Measurements from ENCODE around the gene RIT2.

Gene RIT2

GRCh38 chr18:43115076-43115921 is at the start of gene RIT2:
Gene RIT2 (minus strand): TSS chr18:43115685.
- no peak for DNase-seq

DNA sequence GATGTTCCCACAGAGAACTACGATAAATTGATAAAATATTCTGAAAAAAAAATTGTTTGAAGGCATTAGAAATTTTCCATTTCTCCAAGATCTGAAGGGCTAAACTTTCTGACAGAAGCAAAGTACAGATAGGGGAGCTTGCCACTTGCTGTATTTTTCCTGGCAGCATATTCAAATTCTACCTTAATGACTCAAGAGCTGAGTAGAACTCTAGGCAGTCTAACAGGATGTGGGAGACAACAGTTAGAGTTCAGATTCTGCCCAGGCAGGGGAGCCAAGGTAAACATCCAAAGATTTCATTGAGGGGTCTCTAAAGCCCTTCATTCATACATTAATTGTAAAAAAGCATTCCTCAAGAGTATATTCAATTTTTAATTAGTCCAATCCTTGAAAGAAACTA is 46.0 kb upstream of the RIT2 start:
- no peak for DNase-seq

- DNase-seq: no peak
Measured at GRCh38 chr18:43160509-43160908, 45.0 kb upstream of the RIT2 start.

DNA sequence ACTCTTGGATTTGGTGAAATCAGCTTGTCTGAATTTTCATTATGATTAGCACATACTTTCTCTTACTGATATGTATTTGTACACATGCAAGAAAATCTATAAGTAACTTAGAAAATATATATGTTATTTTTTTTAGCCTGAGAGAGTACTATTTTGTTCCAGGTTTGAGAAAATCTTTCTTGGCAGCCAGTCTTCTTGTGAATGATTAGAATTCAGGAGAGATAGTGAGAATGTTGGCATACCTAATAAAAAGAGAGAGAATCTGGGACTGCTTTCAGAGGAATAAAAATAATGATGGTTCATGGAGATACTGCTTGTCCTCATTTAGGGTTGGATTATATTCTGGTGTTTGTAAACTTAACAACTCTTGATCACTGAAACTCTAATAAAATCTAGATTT is 44.4 kb upstream of the RIT2 start:
- no peak for DNase-seq

GRCh38 chr18:43159086-43159770 is 43.7 kb upstream of the RIT2 start:
- no peak for DNase-seq

DNA sequence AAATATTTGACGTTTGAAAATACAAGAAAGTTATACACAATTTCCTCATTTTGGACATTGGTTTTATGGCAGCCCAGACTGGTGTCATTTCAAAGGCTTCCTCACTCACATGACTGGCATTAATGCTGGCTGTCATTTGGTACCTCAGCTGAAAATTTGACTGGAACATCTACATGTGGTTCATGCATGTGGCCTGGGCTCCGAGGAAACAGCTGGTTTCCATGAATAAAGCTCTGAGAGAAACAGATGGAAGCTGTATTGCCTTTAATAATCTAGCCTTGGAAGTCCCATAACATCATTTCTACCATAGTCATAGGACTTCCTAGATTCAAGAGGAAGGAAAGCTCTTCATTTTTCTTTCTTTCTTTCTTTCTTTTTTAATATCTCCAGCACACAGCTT is 42.9 kb upstream of the RIT2 start:
- DNase-seq: no peak

- DNase-seq: no peak
Measured at GRCh38 chr18:43155842-43156241, 40.4 kb upstream of the RIT2 start.

GRCh38 chr18:43148231-43148630 is 32.7 kb upstream of the RIT2 start:
- DNase-seq: no peak

DNA sequence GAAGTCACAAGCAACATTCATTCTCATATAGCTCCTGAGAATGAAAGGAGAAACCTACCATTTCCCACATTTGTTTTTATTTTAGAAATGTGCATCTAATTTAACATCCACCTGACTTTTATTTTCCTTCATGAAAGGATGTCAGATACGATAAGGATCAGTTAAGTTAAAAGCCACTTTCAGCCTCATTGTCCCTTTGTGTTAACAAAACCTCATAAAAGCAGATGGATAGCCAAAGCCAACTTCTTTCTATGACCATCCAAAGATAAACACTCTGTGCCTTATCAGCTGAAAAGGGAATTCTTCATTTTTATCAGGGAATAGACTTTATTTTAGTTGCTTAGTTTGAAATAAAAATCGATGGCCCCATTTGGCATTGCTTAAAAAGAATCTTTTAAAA is 25.7 kb upstream of the RIT2 start:
- no peak for DNase-seq

- no peak for DNase-seq
Measured at GRCh38 chr18:43139288-43139946, 23.9 kb upstream of the RIT2 start.

DNA sequence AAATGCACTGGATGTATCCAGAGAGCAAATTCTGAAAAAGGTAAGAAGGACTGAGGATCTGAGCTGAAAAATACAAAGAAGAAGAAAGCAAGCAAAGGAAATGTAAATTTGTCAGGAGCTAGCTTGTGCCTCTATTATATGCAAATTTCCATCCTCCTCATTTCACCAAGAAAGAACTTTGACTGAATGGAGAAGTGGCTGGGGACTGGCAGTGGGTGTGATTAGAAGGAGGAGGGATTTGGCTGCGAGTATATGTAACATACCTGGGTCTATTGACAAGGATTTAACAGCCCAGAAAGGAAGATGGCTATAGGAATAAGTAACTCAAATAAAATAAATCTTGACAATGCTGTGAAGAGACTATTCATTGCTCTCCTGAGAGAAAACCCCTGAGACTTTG is 19.4 kb upstream of the RIT2 start:
- DNase-seq: no peak

GRCh38 chr18:43130716-43131260 is 15.3 kb upstream of the RIT2 start:
- no peak for DNase-seq

GRCh38 chr18:43129946-43130524 is 14.6 kb upstream of the RIT2 start:
- DNase-seq: no peak

GRCh38 chr18:43125471-43125870 is 10.0 kb upstream of the RIT2 start:
- DNase-seq: no peak

DNA sequence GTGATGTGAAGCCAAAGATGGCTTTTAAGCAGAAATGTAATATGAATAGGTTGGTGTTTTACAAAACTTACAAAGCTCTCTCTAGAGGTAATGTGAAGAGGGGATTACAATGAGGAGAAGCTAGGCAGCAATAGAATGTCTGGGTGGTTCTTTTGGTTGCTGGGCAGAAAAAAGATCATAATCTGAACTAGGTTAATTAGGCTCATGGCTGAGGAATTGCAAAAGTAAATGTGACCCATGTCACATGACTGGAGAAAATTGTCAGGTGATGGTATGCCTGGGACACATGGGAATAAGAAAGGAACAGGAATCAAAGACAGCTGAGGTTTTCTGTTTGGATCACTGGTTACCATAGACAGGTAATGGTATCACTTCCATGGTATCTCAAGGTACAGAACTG is 7.5 kb upstream of the RIT2 start:
- DNase-seq: no peak

- no peak for DNase-seq
Measured at GRCh38 chr18:43116699-43117294, 1.3 kb upstream of the RIT2 start.

DNA sequence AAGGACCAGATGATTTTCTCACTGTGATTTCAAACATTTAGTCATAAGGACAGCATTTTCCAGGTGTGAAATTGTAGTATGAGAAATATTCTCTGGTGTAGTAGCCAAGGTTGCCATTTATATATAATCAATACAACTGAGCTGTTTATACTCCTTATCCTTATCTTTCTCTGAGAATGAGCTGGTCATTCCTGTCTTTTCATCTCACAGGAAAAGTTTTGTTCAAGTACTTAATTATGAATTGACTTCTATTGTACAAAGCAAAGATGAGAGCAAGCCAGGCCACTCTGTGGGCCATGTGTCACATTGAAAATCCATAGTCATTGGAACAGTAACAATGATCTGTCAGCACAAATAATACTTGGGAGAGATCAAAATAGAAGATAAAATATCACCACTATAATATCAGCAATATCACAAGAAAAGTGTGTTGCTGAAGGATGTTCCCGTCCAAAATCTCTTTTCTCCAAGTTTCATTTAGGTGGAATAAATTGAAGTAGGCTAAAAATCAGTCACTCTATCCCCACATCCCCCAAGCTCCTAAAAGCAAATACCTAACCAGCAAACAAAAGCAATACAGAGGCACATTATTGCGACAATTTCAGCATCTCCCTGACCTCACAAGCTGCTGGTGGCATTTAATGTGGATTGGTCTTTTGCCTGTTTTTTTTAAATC is 2.1 kb downstream of the RIT2 start:
- DNase-seq: no peak

DNA sequence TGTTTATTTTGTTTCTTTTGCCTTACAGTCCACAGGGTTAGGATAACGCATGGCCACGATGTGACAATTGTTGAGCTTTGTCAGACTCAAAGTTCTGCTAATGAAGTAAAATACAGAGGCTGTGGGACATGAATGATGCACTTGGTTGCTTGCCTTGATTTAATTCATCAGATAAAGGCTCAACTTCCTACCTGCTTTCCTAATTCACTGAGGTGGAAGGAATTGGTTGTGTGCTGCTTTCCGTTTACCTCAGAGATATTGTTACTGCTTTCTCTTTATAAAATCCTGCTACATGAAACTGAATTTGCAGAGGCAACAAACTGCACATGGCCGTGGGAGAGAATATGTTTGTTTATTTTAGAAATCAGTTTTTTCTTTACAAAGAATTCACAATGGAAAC is 6.6 kb downstream of the RIT2 start:
- no peak for DNase-seq

GRCh38 chr18:43108469-43108868 is 7.0 kb downstream of the RIT2 start:
- no peak for DNase-seq

DNA sequence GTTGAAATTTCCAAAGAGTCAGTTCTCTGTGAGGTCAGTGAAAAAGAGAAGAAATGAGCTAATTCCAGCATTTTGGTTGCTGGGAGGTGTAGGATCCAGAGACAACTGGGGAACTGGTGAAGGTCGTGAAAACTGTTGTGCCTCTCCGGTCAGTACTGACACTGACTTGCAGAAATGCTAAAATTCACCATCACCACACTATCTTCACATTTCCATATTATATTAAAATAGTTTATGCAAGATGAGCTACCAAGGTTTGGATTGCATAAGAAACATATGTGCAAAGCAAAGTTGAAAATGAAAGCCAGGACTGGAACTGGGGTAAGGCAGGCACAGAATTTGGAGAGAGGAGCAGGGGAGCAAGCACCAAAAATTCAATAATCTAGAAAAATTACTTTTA is 21.8 kb downstream of the RIT2 start:
- DNase-seq: no peak

GRCh38 chr18:43092539-43092938 is 22.9 kb downstream of the RIT2 start:
- no peak for DNase-seq

DNA sequence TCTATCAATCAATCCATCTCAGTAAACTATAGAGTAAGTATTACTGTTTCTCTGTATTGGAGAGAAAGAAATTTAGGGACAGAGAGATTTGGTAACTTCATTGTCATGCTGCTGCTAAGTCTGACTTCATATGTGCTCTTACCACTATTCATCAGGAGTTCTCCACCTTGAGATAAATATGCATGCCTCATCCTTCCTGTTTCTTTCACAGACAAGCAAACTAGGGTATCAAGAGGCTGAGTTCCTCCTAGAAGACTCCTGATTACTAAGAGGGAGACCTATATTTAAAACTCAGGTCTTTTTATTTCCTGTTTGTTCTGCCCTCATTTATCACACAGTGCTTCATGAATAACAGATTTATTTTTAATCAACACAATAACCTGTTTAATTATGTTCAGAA is 34.1 kb downstream of the RIT2 start:
- DNase-seq: no peak

All from KG1 (cell line).